ENCODE results near the gene RBMY1D. TPM values are rescaled to one million over a fixed set of nuclear protein-coding genes. Genes with fewer than 3 reads are reported as not detected.

Gene RBMY1D
- not detected in 2 replicates for total RNA-seq

GRCh38 chrY:21894426-21894825, at the start of gene RBMY1D:
RBMY1D (minus strand) TSS chrY:21894526; CDS start chrY:21892513, 2,013 bp downstream.

GRCh38 chrY:21917932-21918331, 23.6 kb upstream of the RBMY1D start, which contains the start of gene RBMY1E:
RBMY1E (minus strand) TSS chrY:21918032; CDS start chrY:21916054, 1,978 bp downstream.

Other genes with a start within 250 kb of the RBMY1D start
- gene RBMY1E, start 23.5 kb upstream of the RBMY1D start, total RNA-seq: not detected in 2 replicates

Measured in articular chondrocyte of knee joint (primary cell).